HFFc6 (cell line): ENCODE data around the gene S100PBP. TPM values are rescaled to one million over a fixed set of nuclear protein-coding genes. Genes with fewer than 3 reads are reported as not detected.

Experiments used
- DNase-seq: peaks from one replicate; pipeline ENCODE4 v3.0.0-alpha.2; 2018
- H3K27ac Mint-ChIP-seq: 2 replicates; pipeline ENCODE4 v1.8.0; 2020; ENCODE audit warnings: mild to moderate bottlenecking, mixed read lengths
- H3K27me3 Mint-ChIP-seq: 2 replicates; pipeline ENCODE4 v1.8.0; 2021; ENCODE audit warnings: mild to moderate bottlenecking, moderate library complexity, mixed read lengths; ENCODE audit not compliant: insufficient read depth
- H3K36me3 Mint-ChIP-seq: 2 replicates; pipeline ENCODE4 v1.8.0; 2021; ENCODE audit warnings: low read depth, mixed read lengths
- H3K4me1 Mint-ChIP-seq: 2 replicates; pipeline ENCODE4 v1.8.0; 2020; ENCODE audit warnings: low read depth, mixed read lengths
- H3K4me3 Mint-ChIP-seq: 2 replicates; pipeline ENCODE4 v1.8.0; 2020; ENCODE audit warnings: mild to moderate bottlenecking, moderate library complexity, mixed read lengths
- H3K9me3 Mint-ChIP-seq: 2 replicates; pipeline ENCODE4 v1.8.0; 2020; ENCODE audit warnings: mild to moderate bottlenecking, mixed read lengths
- CTCF ChIP-seq: fragments of 200-600 bp; sonication (generic); IDR thresholded peaks from 2 replicates; pipeline ENCODE4 v1.5.0; 2021; ENCODE audit warnings: antibody characterized with exemption, mild to moderate bottlenecking
- total RNA-seq, 6 experiments: library from RNA; stranded (reverse); fragmentation: NEBNext Ultra II Directional; extraction: Animal tissue kit (Norgen Biotek cat#: 25700); gene quantifications; 2 replicates in 1 of 6; 3 replicates in 5 of 6; pipeline ENCODE4 v1.2.3, GENCODE V29; 2021

Gene S100PBP
- total RNA-seq, 6 experiments from 2014 or later, result 20.0 to 24.9 (median 21.6) TPM

GRCh38 chr1:32810358-32810757 lies 7.1 kb upstream of the S100PBP start:
- DNase-seq, result no peak
- no peaks in the 10 kb centered on the region; the same call in 1 of the 2 replicates for H3K27me3 Mint-ChIP-seq
- H3K9me3 Mint-ChIP-seq, result no peaks in the 10 kb centered on the region
- H3K4me3 Mint-ChIP-seq, result no peak overlapping the region
- H3K36me3 Mint-ChIP-seq, result peaks cover 63% of the 10 kb centered on the region
- peaks cover 24% of the 10 kb centered on the region for H3K4me1 Mint-ChIP-seq
- H3K27ac Mint-ChIP-seq, result no peak overlapping the region
- no peak for TF ChIP-seq CTCF

GRCh38 chr1:32811265-32811664 lies 6.2 kb upstream of the S100PBP start:
- no peaks in the 10 kb centered on the region; the same call in 1 of the 2 replicates for H3K27me3 Mint-ChIP-seq
- no peak for DNase-seq
- H3K4me1 Mint-ChIP-seq, result peaks cover 28% of the 10 kb centered on the region
- H3K36me3 Mint-ChIP-seq, result peaks cover 58% of the 10 kb centered on the region
- no peak overlapping the region for H3K4me3 Mint-ChIP-seq
- no peak overlapping the region for H3K27ac Mint-ChIP-seq
- H3K9me3 Mint-ChIP-seq, result no peaks in the 10 kb centered on the region
- no peak for TF ChIP-seq CTCF

GRCh38 chr1:32811917-32812316 lies 5.5 kb upstream of the S100PBP start:
- H3K36me3 Mint-ChIP-seq, result peaks cover 57% of the 10 kb centered on the region
- H3K27me3 Mint-ChIP-seq, result no peaks in the 10 kb centered on the region; the same call in 1 of the 2 replicates
- no peak overlapping the region for H3K27ac Mint-ChIP-seq
- H3K9me3 Mint-ChIP-seq, result no peaks in the 10 kb centered on the region
- H3K4me1 Mint-ChIP-seq, result peaks cover 28% of the 10 kb centered on the region
- no peak for DNase-seq
- no peak for TF ChIP-seq CTCF
- no peak overlapping the region for H3K4me3 Mint-ChIP-seq

- Mint-ChIP-seq H3K4me3 (peak overlapping the region; percentile 40), H3K27me3 (no peaks in the 10 kb centered on the region; the same call in 1 of the 2 replicates), H3K36me3 (peaks cover 45% of the 10 kb centered on the region), H3K4me1 (peaks cover 36% of the 10 kb centered on the region), H3K27ac (peak overlapping the region; percentile 64), H3K9me3 (no peaks in the 10 kb centered on the region)
- no peak for TF ChIP-seq CTCF
- peak; percentile 25 for DNase-seq
Measured at GRCh38 chr1:32813941-32814739, 3.3 kb upstream of the S100PBP start.

- H3K36me3 Mint-ChIP-seq, result peaks cover 34% of the 10 kb centered on the region
- peak overlapping the region; percentile 98 for H3K27ac Mint-ChIP-seq
- peak overlapping the region; percentile 96 for H3K4me3 Mint-ChIP-seq
- no peaks in the 10 kb centered on the region for H3K27me3 Mint-ChIP-seq
- no peaks in the 10 kb centered on the region for H3K9me3 Mint-ChIP-seq
- peaks cover 37% of the 10 kb centered on the region for H3K4me1 Mint-ChIP-seq
- peak; percentile 12 for DNase-seq
- TF ChIP-seq CTCF, result no peak
Measured at GRCh38 chr1:32816676-32817158, 736 bp upstream of the S100PBP start.
